ENCODE results near the gene VWC2L.
A peak's percentile ranks its signal among the peaks of the same experiment; 100 is the strongest.

The VWC2L gene

GRCh38 chr2:214469728-214470127, 58.9 kb downstream of the VWC2L start:
- DNase-seq (ENCODE audit: low spot score): no peak

GRCh38 chr2:214471382-214471781, 60.5 kb downstream of the VWC2L start:
- no peak for DNase-seq (ENCODE audit: low spot score)

GRCh38 chr2:214471990-214472389, 61.1 kb downstream of the VWC2L start:
- DNase-seq (ENCODE audit: low spot score): no peak

- DNase-seq (ENCODE audit: low spot score): no peak
Measured at GRCh38 chr2:214477305-214477704, 66.5 kb downstream of the VWC2L start.

GRCh38 chr2:214481204-214481603, 70.3 kb downstream of the VWC2L start:
- DNase-seq (ENCODE audit: low spot score): no peak

- no peak for DNase-seq (ENCODE audit: low spot score)
Measured at GRCh38 chr2:214482728-214483127, 71.9 kb downstream of the VWC2L start.

GRCh38 chr2:214484239-214484638, 73.4 kb downstream of the VWC2L start:
- no peak for DNase-seq (ENCODE audit: low spot score)

- no peak for DNase-seq (ENCODE audit: low spot score)
Measured at GRCh38 chr2:214484701-214485100, 73.8 kb downstream of the VWC2L start.

- no peak for DNase-seq (ENCODE audit: low spot score)
Measured at GRCh38 chr2:214489181-214489580, 78.3 kb downstream of the VWC2L start.

GRCh38 chr2:214489702-214490101, 78.8 kb downstream of the VWC2L start:
- DNase-seq (ENCODE audit: low spot score): no peak

GRCh38 chr2:214492152-214492551, 81.3 kb downstream of the VWC2L start:
- no peak for DNase-seq (ENCODE audit: low spot score)

GRCh38 chr2:214492608-214493007, 81.8 kb downstream of the VWC2L start:
- no peak for DNase-seq (ENCODE audit: low spot score)

GRCh38 chr2:214497489-214497888, 86.6 kb downstream of the VWC2L start:
- no peak for DNase-seq (ENCODE audit: low spot score)

- DNase-seq (ENCODE audit: low spot score): peak; percentile 0
Measured at GRCh38 chr2:214503568-214503967, 92.7 kb downstream of the VWC2L start.

GRCh38 chr2:214504599-214505376, 93.9 kb downstream of the VWC2L start:
- DNase-seq (ENCODE audit: low spot score): no peak

- no peak for DNase-seq (ENCODE audit: low spot score)
Measured at GRCh38 chr2:214507032-214507431, 96.2 kb downstream of the VWC2L start.

- DNase-seq (ENCODE audit: low spot score): no peak
Measured at GRCh38 chr2:214514704-214515103, 103.8 kb downstream of the VWC2L start.

GRCh38 chr2:214515111-214515510, 104.3 kb downstream of the VWC2L start:
- no peak for DNase-seq (ENCODE audit: low spot score)

GRCh38 chr2:214519258-214519818, 108.5 kb downstream of the VWC2L start:
- no peak for DNase-seq (ENCODE audit: low spot score)

GRCh38 chr2:214529021-214529420, 118.2 kb downstream of the VWC2L start:
- no peak for DNase-seq (ENCODE audit: low spot score)

GRCh38 chr2:214529514-214529913, 118.7 kb downstream of the VWC2L start:
- DNase-seq (ENCODE audit: low spot score): no peak

GRCh38 chr2:214533541-214533940, 122.7 kb downstream of the VWC2L start:
- no peak for DNase-seq (ENCODE audit: low spot score)

GRCh38 chr2:214536625-214537024, 125.8 kb downstream of the VWC2L start:
- DNase-seq (ENCODE audit: low spot score): no peak

GRCh38 chr2:214537929-214538328, 127.1 kb downstream of the VWC2L start:
- DNase-seq (ENCODE audit: low spot score): no peak
